ENCODE measurements around the gene ABCA2. TPM values are rescaled to one million over a fixed set of nuclear protein-coding genes. Genes with fewer than 3 reads are reported as not detected.

ABCA2 gene
- total RNA-seq, 1 experiment from 2014 or later, result 114 TPM

DNA sequence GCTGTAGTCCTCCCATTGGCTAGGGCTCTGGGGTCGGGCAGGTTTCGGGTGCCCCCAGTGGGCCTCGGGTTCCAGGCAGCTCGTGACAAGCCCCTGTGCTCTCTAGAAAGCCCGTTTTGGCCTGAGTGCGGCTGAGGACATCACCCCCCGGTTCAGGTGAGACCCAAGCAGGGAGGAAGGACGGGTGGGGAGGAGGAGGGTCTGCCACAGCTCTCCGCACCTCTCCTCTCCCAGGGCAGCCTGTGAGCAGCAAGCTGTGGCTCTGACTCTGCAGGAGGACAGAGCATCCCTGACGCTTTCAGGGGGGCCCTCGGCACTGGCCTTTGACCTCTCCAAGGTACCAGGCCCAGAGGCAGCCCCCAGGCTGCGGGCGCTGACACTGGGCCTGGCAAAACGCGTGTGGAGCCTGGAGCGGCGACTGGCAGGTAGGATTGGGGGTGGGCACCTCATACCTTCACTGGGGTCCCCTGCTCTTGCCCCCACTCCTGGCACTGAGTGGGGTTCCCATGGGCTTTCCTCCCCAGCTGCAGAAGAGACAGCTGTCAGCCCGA, 35.1 kb downstream of the ABCA2 start:
- H3K36me3 ChIP-seq (ENCODE audit: control insufficient read depth in 1 of 2, insufficient read depth in 2 of 2, low read length in 2 of 2), result peaks cover 0 to 12% of the 10 kb centered on the region in 2 experiments; a peak in 2 of 4 replicates

DNA sequence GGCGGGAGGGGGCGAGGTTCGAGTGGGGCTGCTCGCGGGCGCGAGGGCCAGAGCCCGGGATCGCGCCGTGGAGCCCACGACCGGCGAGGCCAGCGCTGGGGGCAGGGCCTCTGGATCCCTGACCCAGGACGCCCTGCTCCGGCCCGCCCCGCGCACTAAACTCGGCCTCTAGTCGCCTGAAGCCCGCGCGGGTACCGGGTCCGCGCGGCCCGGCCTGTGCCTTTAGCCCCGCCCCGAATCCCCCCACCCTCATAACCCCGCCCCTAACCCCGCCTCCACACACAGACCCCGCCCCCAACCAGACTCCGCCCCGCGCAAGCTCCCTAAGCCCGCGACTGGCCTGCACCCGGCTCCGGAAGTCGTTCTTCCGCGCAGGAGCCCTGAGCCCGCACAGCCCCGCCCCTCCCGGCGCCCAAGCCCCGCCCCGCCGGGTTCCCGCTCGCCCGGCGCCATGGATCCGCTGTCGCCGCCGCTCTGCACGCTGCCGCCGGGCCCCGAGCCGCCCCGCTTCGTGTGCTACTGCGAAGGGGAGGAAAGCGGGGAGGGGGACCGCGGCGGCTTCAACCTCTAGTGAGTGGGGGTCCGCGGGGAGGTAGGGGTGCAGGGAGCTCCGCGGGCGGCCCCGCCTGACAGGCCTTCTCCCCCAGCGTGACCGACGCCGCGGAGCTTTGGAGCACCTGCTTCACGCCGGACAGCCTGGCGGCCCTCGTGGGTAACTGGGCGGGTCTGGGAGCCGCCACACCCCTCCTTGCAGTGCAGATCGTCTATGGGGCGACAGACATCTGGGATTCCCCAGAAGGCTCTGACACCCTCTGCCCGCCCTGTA, 35.8 kb downstream of the ABCA2 start, which contains the start of gene PAXX:
PAXX (plus strand) TSS at position 430 of the 826 bp plus-strand sequence; CDS start at position 452, 22 bp downstream.
- CTCF ChIA-PET, result interaction anchor here (0.6 to 1.4 kb wide), 10 partner anchors 10 to 637 kb away, joined by 3 to 9 read pairs (median 4); partner anchors contain the start of gene AJM1
- TF ChIP-seq ZFX (IDR thresholded peaks at IDR 0.05) (peak; percentile 83; the same call in 1 of the 2 replicates), SRF (IDR thresholded peaks at IDR 0.05; ENCODE audit: low read depth) (no peak), POLR2A (IDR thresholded peaks at IDR 0.05; ENCODE audit: borderline replicate concordance, extremely low read depth, insufficient read depth, insufficient read length) (peak; percentile 19), POLR2AphosphoS5 (IDR thresholded peaks at IDR 0.05; ENCODE audit: low read depth, low read length) (peak; percentile 67), FOSL1 (IDR thresholded peaks at IDR 0.05; ENCODE audit: low read depth) (no peak)
- Histone ChIP-seq H3K36me3 (ENCODE audit: control insufficient read depth in 1 of 2, insufficient read depth in 2 of 2, low read length in 2 of 2) (peaks cover 0 to 12% of the 10 kb centered on the region in 2 experiments; a peak in 2 of 4 replicates), H3K79me2 (ENCODE audit: insufficient read depth, low read length) (peaks cover 20% of the 10 kb centered on the region), H2AFZ (ENCODE audit: low read depth, low read length, poor library complexity, severe bottlenecking) (no peak within 1 kb of the TSS), H3K4me1 (ENCODE audit: control insufficient read depth in 1 of 2, insufficient read depth in 2 of 2, low read length in 2 of 2) (peaks cover 34 to 48% of the 10 kb centered on the region in 2 experiments), H3K27ac (ENCODE audit: low read depth, low read length) (peak within 1 kb of the TSS; percentile 95), H3K9me2 (ENCODE audit: insufficient read depth) (no peaks in the 10 kb centered on the region), H3K9me3 (ENCODE audit: control insufficient read depth in 1 of 2, insufficient read depth in 1 of 2, low read depth in 1 of 2, low read length in 2 of 2) (no peaks in the 10 kb centered on the region; a peak in 1 of 4 replicates), H3K4me3 (replicated peaks in 1 of 2; ENCODE audit: low read depth in 1 of 2, low read length in 2 of 2) (peak within 1 kb of the TSS; percentile 88 to 99), H3K9ac (ENCODE audit: low read length) (peak within 1 kb of the TSS; percentile 97), H3K4me2 (ENCODE audit: low read length) (peak within 1 kb of the TSS; percentile 99), H3K27me3 (ENCODE audit: insufficient read depth, low read length) (no peaks in the 10 kb centered on the region), H4K20me1 (ENCODE audit: insufficient read depth) (no peaks in the 10 kb centered on the region)
- TSS peak; percentile 89 for BruUV-seq (replicated peaks)
- DNase-seq (ENCODE audit: low read depth, low spot score), result peak; percentile 81
- POLR2A ChIA-PET, result interaction anchor here (0.6 to 1.7 kb wide), 8 partner anchors 9 to 248 kb away, joined by 3 to 19 read pairs (median 6); partner anchors contain the start of genes MAN1B1 and TUBB4B
- intact Hi-C loops (cut with micrococcal nuclease), result loop anchor here (1.0 kb wide), 1 partner anchor 44 kb away; no protein-coding TSS in a partner anchor
- ATAC-seq, result peak; percentile 75
- RAD21 ChIA-PET (ENCODE audit: low non-redundant PET in 1 of 2, low total read pairs in 2 of 2, uncharacterized antibody in 2 of 2, unreplicated experiment in 2 of 2), result interaction anchor here (1.3 kb wide), 2 partner anchors 44 kb away, joined by 3 to 4 read pairs; no protein-coding TSS in a partner anchor

More for the DNA sequence above, 35.1 kb downstream of the ABCA2 start:
- Histone ChIP-seq H3K9me2 (ENCODE audit: insufficient read depth) (no peaks in the 10 kb centered on the region), H3K27me3 (ENCODE audit: insufficient read depth, low read length) (no peaks in the 10 kb centered on the region), H3K9ac (ENCODE audit: low read length) (peak overlapping the region; percentile 97), H4K20me1 (ENCODE audit: insufficient read depth) (no peaks in the 10 kb centered on the region), H3K79me2 (ENCODE audit: insufficient read depth, low read length) (peaks cover 20% of the 10 kb centered on the region), H3K4me3 (replicated peaks in 1 of 2; ENCODE audit: low read depth in 1 of 2, low read length in 2 of 2) (peak overlapping the region; percentile 88 to 99), H3K9me3 (ENCODE audit: control insufficient read depth in 1 of 2, insufficient read depth in 1 of 2, low read depth in 1 of 2, low read length in 2 of 2) (no peaks in the 10 kb centered on the region; a peak in 1 of 4 replicates), H2AFZ (ENCODE audit: low read depth, low read length, poor library complexity, severe bottlenecking) (no peak overlapping the region), H3K4me1 (ENCODE audit: control insufficient read depth in 1 of 2, insufficient read depth in 2 of 2, low read length in 2 of 2) (peaks cover 41 to 55% of the 10 kb centered on the region in 2 experiments), H3K4me2 (ENCODE audit: low read length) (peak overlapping the region; percentile 99), H3K27ac (ENCODE audit: low read depth, low read length) (peak overlapping the region; percentile 95)
- ChIA-PET POLR2A (interaction anchor here (1.0 to 1.7 kb wide), 4 partner anchors 9 to 248 kb away, joined by 3 to 19 read pairs (median 8); partner anchors contain the start of gene TUBB4B), CTCF (interaction anchor here (0.9 to 1.4 kb wide), 2 partner anchors 10 to 150 kb away, joined by 3 to 4 read pairs; partner anchors contain the start of gene AJM1), RAD21 (ENCODE audit: low non-redundant PET in 1 of 2, low total read pairs in 2 of 2, uncharacterized antibody in 2 of 2, unreplicated experiment in 2 of 2) (interaction anchor here (1.3 kb wide), 2 partner anchors 45 kb away, joined by 3 to 4 read pairs; no protein-coding TSS in a partner anchor)
- ATAC-seq, result no peak
- no TSS peak for BruUV-seq (replicated peaks)
- intact Hi-C loops (cut with micrococcal nuclease), result loop anchor here (1.0 kb wide), 1 partner anchor 45 kb away; no protein-coding TSS in a partner anchor
- no peak for DNase-seq (ENCODE audit: low read depth, low spot score)
- TF ChIP-seq YY1 (IDR thresholded peaks at IDR 0.05; ENCODE audit: extremely low read depth, insufficient replicate concordance, low read depth, low read length), result no peak
- no peak; the same call in 1 of the 2 replicates for TF ChIP-seq POLR2AphosphoS5 (IDR thresholded peaks at IDR 0.05; ENCODE audit: low read depth, low read length)
- no peak for TF ChIP-seq ZNF274 (IDR thresholded peaks at IDR 0.05; ENCODE audit: low read depth, low read length)
- TF ChIP-seq CBX3 (IDR thresholded peaks at IDR 0.05; ENCODE audit: low read depth), result no peak
- peak; percentile 6; the same call in 1 of the 2 replicates for TF ChIP-seq ZFX (IDR thresholded peaks at IDR 0.05)
- TF ChIP-seq FOSL1 (IDR thresholded peaks at IDR 0.05; ENCODE audit: low read depth), result no peak

Data from HCT116 (cell line).